A673 (cell line): Measurements from ENCODE around the gene BTBD6. TPM values are rescaled to one million over a fixed set of nuclear protein-coding genes. Genes with fewer than 3 reads are reported as not detected.

ENCODE experiments used
- BruUV-seq: library from RNA; stranded (reverse); fragments of 400-500 nt; replicated peaks from 2 replicates; lab custom pipeline; 2021; lab: Mats Ljungman, UMichigan
- CTCF ChIA-PET: fragments of 300-600 bp; sonication (Branson Sonifier 250); formaldehyde crosslinking; loops from one replicate; lab custom pipeline; 2022; ENCODE audit warnings: antibody characterized with exemption; lab: Charles Lee
- POLR2A ChIA-PET: fragments of 300-600 bp; sonication (Branson Sonifier 250); formaldehyde crosslinking; loops from one replicate; lab custom pipeline; 2022; ENCODE audit warnings: antibody characterized with exemption; ENCODE audit not compliant: low non-redundant PET; lab: Charles Lee
- DNase-seq: peaks from one replicate; pipeline ENCODE4 v3.0.0-alpha.2; 2015; ENCODE audit warnings: low spot score
- H3K27ac ChIP-seq: fragments of 200-600 bp; sonication (generic); 2 replicates; pipeline ENCODE4 v1.5.1; 2016; ENCODE audit warnings: mixed run types, low read depth, mild to moderate bottlenecking, mixed read lengths, antibody characterized with exemption, low read length; ENCODE audit not compliant: poor library complexity, severe bottlenecking
- H3K27me3 ChIP-seq: fragments of 200-600 bp; sonication (generic); replicated peaks from 2 replicates; pipeline ENCODE4 v1.6.1; 2017; ENCODE audit warnings: mixed run types, low read depth, mild to moderate bottlenecking, mixed read lengths, antibody characterized with exemption, low read length; ENCODE audit not compliant: insufficient read depth, poor library complexity
- H3K36me3 ChIP-seq: fragments of 200-600 bp; sonication (generic); 2 replicates; pipeline ENCODE4 v1.6.1; 2016; ENCODE audit warnings: mixed run types, mild to moderate bottlenecking, mixed read lengths, antibody characterized with exemption, low read length; ENCODE audit not compliant: insufficient read depth, poor library complexity, severe bottlenecking
- H3K4me1 ChIP-seq: fragments of 200-600 bp; sonication (generic); 2 replicates; pipeline ENCODE4 v1.6.1; 2017; ENCODE audit warnings: mixed run types, mild to moderate bottlenecking, mixed read lengths, antibody characterized with exemption, low read length; ENCODE audit not compliant: insufficient read depth, poor library complexity, severe bottlenecking
- H3K4me3 ChIP-seq: fragments of 200-600 bp; sonication (generic); 2 replicates; pipeline ENCODE4 v1.5.1; 2016; ENCODE audit warnings: low read depth, mixed run types, mild to moderate bottlenecking, mixed read lengths, low read length; ENCODE audit not compliant: poor library complexity, severe bottlenecking
- H3K9me3 ChIP-seq: fragments of 200-600 bp; sonication (generic); 2 replicates; pipeline ENCODE4 v1.6.1; 2016; ENCODE audit warnings: mixed run types, low read depth, mild to moderate bottlenecking, mixed read lengths, antibody characterized with exemption, low read length; ENCODE audit not compliant: poor library complexity, severe bottlenecking
- EZH2 ChIP-seq: fragments of 200-600 bp; sonication (generic); IDR thresholded peaks from 2 replicates; pipeline ENCODE4 v1.6.1; 2017; ENCODE audit warnings: borderline replicate concordance, low read depth, mild to moderate bottlenecking, mixed read lengths, antibody characterized with exemption, low read length; ENCODE audit not compliant: poor library complexity, severe bottlenecking
- intact Hi-C: fragments of 100-400 bp; cut with micrococcal nuclease; formaldehyde crosslinking; loops from one replicate; pipeline ENCODE4 v1.10.0; 2022; ENCODE audit not compliant: unreplicated experiment
- total RNA-seq: library from RNA; stranded (reverse); gene quantifications from 2 replicates; pipeline ENCODE4 v1.2.3, GENCODE V29; 2021
- TF ChIP-seq, protein P1 (sequence below): fragments of 300-800, 200-600 bp; sonication (generic); conservative IDR thresholded peaks from 2 replicates; pipeline ENCODE4 v1.5.1; 2017; ENCODE audit warnings: low read depth, mild to moderate bottlenecking, antibody characterized with exemption, low read length, moderate library complexity, mixed read lengths

The BTBD6 gene
- total RNA-seq, 1 experiment from 2014 or later, result 39.9 TPM

DNA sequence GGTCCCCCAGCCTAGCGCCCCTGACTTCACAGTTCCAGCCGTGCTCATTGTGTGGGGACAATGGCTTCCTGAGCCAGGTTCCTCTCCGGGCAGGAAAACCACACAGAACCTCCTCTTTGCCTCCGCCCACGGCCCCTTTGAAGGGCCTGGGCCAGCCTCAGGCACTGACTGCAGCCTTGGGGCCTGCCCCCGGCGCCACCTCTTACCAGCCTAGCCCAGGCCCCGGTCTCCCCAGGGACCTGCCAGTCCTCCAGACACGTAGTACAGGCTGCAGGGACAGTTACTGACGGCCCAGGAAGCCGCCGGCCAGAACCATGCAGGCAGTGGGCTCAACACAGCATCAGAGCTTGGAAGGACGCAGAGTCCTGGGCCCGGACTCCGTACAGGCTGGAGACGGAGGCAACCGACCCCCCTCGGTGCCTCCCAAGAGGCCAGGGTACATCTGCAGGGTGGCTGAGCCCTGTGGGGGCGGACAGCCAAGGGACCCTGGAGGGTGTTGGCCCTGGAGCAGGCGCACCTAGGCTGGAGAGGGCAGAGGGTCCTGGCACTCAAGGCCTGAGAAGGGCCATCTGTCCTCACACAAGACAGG lies 46.3 kb upstream of the BTBD6 start:
- no peak overlapping the region for H3K4me3 ChIP-seq
- H3K4me1 ChIP-seq, result peaks cover 4% of the 10 kb centered on the region
- no peaks in the 10 kb centered on the region for H3K36me3 ChIP-seq
- TF ChIP-seq, protein P1, sequence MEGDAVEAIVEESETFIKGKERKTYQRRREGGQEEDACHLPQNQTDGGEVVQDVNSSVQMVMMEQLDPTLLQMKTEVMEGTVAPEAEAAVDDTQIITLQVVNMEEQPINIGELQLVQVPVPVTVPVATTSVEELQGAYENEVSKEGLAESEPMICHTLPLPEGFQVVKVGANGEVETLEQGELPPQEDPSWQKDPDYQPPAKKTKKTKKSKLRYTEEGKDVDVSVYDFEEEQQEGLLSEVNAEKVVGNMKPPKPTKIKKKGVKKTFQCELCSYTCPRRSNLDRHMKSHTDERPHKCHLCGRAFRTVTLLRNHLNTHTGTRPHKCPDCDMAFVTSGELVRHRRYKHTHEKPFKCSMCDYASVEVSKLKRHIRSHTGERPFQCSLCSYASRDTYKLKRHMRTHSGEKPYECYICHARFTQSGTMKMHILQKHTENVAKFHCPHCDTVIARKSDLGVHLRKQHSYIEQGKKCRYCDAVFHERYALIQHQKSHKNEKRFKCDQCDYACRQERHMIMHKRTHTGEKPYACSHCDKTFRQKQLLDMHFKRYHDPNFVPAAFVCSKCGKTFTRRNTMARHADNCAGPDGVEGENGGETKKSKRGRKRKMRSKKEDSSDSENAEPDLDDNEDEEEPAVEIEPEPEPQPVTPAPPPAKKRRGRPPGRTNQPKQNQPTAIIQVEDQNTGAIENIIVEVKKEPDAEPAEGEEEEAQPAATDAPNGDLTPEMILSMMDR, result no peak
- TF ChIP-seq EZH2, result no peak
- ChIA-PET POLR2A (no interaction called here), CTCF (interaction anchor here (0.5 kb wide), 1 partner anchor 376 kb away, joined by 5 read pairs; no protein-coding TSS in a partner anchor)
- no peaks in the 10 kb centered on the region for H3K27me3 ChIP-seq
- H3K27ac ChIP-seq, result no peak overlapping the region
- no peaks in the 10 kb centered on the region for H3K9me3 ChIP-seq
- DNase-seq, result no peak
- intact Hi-C loops, result loop anchor here (2.0 kb wide), 1 partner anchor 79 kb away; no protein-coding TSS in a partner anchor
- BruUV-seq, result no TSS peak

DNA sequence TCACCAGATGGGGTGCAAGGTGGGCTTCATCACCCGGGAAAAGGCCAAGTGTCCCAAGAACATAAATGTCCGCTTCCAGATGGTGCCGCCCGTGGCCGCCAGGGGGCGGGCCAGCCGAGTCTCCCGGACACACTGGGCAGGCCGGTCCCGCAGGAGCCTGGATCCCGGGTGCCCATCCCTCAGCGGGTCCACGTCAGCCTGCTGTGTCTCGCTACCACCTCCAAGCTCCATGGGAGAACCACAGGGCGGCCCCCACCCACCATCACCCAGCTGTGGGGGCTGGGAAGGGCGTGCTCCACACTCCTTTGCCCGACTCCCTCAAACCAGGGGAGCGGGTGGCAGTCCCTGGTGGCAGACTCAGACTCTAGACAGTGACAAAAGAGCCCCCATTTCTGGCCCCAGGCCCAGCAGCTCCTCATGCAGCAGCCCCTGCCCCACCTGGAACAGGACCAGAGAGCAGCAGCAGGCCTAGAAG lies 45.2 kb upstream of the BTBD6 start:
- POLR2A ChIA-PET, result no interaction called here
- Histone ChIP-seq H3K27me3 (no peaks in the 10 kb centered on the region), H3K27ac (no peak overlapping the region), H3K9me3 (no peaks in the 10 kb centered on the region), H3K4me1 (peaks cover 4% of the 10 kb centered on the region), H3K4me3 (no peak overlapping the region), H3K36me3 (no peaks in the 10 kb centered on the region)
- DNase-seq, result peak; percentile 75
- CTCF ChIA-PET, result no interaction called here
- TF ChIP-seq EZH2, result no peak
- TF ChIP-seq, protein P1, result peak; percentile 97
- BruUV-seq, result no TSS peak
- intact Hi-C loops, result loop anchor here (1.0 to 2.0 kb wide), 2 partner anchors 78 to 149 kb away; no protein-coding TSS in a partner anchor

DNA sequence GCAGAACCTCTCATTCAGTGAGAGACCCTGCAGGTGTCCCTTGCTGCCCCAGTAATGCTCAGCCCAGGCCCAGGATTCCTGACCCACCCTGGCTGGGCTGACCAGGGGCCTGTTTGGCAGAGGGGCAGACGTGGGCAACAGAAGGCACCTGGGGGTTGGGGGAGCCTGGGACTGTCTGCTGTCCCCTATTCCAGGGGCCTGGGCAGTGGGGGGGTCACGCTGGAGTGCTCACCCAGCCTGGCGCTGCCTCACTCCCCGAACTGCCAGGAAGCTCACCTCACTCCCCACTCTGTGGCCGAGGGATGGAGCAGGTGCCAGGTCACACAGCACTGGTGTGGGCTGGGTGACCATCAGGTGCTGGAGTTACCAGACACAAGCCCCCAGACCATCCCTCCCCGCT lies 44.6 kb upstream of the BTBD6 start:
- Histone ChIP-seq H3K4me3 (no peak overlapping the region), H3K36me3 (no peaks in the 10 kb centered on the region), H3K27ac (no peak overlapping the region), H3K27me3 (no peaks in the 10 kb centered on the region), H3K9me3 (no peaks in the 10 kb centered on the region), H3K4me1 (peaks cover 4% of the 10 kb centered on the region)
- ChIA-PET CTCF (no interaction called here), POLR2A (no interaction called here)
- no TSS peak for BruUV-seq
- intact Hi-C loops, result loop anchor here (1.0 to 2.0 kb wide), 2 partner anchors 77 to 149 kb away; no protein-coding TSS in a partner anchor
- TF ChIP-seq, protein P1, result no peak
- TF ChIP-seq EZH2, result no peak
- DNase-seq, result no peak
